Uterus (tissue), 2 donors: Measurements from ENCODE around the gene THG1L.

Experiments used
- POLR2A ChIP-seq, 2 donors: fragments of 450-650 bp; IDR thresholded peaks; one replicate each; pipeline ENCODE4 v1.6.1; 2016; ENCODE audit warnings: antibody characterized with exemption in 2 of 2, mild to moderate bottlenecking in 1 of 2, moderate library complexity in 1 of 2
- TF ChIP-seq, protein P1 (sequence below), 4 experiments: fragments of 200-600 bp in 2 of 4; fragments of 450-650 bp in 2 of 4; sonication (generic) in 2 of 4; IDR thresholded peaks; one replicate each; pipeline ENCODE4 v1.5.1; 2016 to 2019; ENCODE audit warnings: antibody characterized with exemption in 4 of 4, mild to moderate bottlenecking in 2 of 4, moderate library complexity in 1 of 4

DNA sequence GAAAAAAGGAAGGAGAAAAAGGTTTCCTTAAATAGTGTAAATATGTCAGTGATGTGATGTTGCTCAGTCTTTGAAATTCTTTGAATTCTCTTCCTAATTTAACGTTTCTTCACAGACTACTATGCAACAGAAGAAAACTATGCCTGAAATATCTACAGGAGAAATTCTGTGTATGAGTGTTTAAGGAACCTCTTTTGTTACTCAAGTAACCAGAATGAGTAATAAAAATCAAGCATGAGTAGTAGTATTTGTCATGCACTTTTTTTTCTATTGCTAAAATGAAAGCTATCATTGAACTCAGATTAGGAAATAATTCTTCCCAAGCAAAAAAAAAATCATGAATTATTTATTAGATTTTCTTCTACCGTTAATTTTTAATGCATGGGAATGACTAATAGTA is 20.3 kb upstream of the THG1L start:
- TF ChIP-seq, protein P1, sequence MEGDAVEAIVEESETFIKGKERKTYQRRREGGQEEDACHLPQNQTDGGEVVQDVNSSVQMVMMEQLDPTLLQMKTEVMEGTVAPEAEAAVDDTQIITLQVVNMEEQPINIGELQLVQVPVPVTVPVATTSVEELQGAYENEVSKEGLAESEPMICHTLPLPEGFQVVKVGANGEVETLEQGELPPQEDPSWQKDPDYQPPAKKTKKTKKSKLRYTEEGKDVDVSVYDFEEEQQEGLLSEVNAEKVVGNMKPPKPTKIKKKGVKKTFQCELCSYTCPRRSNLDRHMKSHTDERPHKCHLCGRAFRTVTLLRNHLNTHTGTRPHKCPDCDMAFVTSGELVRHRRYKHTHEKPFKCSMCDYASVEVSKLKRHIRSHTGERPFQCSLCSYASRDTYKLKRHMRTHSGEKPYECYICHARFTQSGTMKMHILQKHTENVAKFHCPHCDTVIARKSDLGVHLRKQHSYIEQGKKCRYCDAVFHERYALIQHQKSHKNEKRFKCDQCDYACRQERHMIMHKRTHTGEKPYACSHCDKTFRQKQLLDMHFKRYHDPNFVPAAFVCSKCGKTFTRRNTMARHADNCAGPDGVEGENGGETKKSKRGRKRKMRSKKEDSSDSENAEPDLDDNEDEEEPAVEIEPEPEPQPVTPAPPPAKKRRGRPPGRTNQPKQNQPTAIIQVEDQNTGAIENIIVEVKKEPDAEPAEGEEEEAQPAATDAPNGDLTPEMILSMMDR (IDR thresholded peaks at IDR 0.05) = no peak
- TF ChIP-seq POLR2A (IDR thresholded peaks at IDR 0.05) = no peak
